GM21786 (cell line): ENCODE data around the gene PLA2G2D.
A peak's percentile ranks its signal among the peaks of the same experiment; 100 is the strongest.
"Not testable (repeated sequence)": the region's sequence is repeated elsewhere in the genome, so short reads cannot be mapped to it uniquely, and the experiment has no call there.

Source experiments
- ATAC-seq: cut with Tn5 transposase; IDR thresholded peaks from one replicate; pipeline ENCODE4 v1.9.1; 2021; ENCODE audit not compliant: unreplicated experiment

PLA2G2D gene

DNA sequence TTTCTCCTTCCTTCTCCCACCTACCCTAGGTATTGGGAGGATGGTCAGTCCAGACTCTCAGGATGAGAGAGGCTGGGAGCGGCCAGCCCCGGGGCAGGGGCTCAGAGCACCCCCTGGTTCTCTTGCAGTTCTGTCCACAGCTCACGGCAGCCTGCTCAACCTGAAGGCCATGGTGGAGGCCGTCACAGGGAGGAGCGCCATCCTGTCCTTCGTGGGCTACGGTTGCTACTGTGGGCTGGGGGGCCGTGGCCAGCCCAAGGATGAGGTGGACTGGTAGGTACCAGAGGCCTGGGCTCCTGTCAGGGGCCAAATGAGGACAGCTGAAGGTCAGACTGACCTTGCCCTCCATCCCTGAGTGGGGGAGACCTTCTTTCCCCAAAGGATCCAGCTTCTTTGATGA lies 24.0 kb upstream of the PLA2G2D start:
- no peak for ATAC-seq

DNA sequence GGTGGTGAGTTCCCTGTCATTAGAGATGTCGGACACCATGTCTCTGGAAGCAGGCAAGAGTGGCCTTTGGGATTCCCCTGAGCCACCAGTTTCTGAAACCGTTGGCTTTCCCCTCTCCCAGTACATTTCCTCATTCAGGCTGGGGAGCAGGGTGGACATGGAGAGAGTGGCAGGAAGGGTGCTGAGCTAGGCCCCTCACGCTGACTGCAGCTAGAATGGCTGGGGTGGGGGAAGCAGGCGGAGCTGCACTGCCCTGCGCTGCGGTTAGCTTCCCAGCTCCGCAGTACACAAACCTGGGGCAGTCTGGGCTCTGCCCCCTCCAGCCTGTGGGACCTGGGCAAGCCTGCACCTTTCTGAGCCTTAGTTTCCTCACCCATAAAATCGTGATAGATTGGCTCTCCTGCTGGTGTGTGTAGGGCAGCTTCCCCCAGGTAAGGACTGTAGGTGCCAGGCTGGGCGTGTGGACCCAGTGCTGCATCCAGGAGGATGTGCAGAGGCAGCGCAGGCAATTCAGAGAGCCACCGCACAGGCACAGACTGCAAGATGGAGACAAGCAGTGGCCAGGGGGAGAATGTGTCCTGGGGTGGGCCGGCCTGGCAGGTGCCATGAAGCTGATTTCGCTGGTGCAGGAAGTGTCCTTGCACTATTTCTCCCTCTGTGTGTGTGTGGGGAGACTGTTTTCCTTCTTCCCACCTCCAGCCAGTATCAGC lies 22.8 kb upstream of the PLA2G2D start:
- ATAC-seq, result no peak

DNA sequence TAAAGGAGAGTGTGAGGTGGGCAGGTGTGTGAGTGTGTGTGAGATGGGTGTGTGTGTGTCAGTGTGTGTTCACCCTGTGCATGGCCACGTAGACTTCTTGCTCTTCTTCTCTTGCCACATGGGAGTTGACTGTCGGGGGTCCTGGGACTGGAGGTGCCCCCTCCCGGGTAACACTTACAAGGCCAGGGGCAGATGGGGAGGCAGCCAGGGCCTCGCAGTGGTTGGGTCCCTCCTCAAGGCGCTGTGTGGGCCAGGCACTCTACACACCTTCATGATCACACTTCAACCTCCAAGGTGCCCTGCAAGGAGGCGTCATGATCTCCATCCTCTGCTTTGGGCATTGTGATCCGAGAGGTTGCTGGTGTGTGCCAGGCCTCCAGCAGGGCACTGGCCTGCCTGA lies 22.1 kb upstream of the PLA2G2D start:
- ATAC-seq, result no peak

DNA sequence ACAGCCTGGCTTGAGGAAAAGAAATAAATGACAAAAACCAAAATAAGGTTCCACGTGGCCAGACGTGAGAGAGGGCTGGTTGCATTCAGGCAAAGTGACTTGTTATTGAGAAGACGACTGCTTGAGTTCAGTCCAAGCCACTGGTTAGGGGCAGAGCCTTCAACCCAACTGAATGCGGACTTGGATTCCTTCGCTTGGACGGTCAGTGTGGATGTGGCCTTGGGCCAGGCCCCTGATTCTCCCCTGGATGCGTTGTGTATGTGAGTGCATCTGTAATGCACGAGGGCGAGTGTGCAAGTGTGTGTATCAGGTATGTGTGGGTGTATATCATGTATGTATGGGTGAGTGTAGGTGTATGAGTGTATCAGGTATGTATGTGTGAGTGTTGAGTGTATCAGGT lies 21.7 kb upstream of the PLA2G2D start:
- no peak for ATAC-seq

DNA sequence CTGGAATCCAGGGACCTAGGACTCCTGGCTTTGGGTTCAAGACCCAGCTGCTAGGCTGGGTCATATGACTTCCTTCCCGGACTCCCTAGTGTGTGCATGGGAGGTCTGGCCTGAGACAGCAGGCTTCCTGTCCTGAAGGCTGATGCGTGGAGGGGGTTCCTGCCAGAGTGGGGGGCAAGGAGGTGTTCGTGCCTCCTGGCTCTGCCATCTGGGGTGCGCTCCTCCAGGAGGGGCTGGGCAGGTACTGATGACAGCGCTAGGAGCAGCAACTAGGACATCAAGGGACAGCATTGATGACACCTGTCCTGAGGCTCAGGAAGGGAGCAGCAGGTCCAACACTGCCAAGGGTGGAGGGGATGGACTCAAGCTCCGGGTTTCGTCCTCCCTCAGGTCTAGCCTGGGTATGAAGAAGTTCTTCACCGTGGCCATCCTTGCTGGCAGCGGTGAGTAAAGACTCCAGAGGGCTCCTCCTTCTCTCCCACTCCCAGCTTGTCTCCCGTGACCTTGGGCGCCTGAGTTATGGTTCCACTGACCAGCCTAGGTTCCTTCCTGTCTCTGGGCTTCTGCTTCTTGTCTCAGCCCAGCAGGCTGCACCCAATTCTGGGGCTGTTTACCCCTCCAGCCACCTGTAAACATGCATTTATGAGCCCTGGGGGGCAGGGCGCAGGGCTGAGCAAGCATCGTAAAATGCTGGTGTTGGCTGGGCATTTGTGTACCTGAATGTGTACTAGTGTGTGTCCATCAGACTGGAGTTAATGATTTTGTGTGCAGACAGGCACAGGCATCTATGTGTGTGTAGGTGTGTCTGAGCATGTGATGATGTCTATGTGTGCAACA lies 20.7 kb upstream of the PLA2G2D start:
- ATAC-seq, result no peak

DNA sequence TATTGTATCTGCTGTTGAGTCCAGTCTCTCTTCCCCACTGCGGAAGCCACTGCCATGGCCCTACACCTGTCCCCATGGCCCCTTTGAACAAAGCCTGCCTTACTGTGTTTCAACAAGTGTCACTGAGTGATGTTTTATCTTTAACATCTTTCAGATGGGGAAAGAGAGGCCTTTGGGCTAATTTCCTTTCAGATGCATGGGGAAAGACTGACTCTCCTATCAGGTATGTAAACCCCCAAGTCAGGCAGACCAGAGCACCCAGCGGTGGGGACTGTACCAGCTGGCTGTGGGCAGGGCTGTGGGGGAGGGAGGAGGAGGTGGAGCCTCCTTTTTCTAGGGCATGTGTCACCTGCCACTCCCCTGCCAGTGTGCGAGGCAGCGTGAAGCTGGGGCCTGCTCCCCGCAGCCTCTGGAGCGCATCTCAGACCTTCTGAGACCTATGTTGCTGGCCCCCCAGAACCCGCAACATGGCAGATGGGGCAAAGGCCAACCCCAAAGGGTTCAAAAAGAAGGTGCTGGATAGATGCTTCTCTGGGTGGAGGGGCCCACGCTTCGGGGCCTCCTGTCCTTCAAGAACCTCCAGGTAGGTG lies 19.7 kb upstream of the PLA2G2D start, which contains the start of gene PLA2G2F:
Gene PLA2G2F (plus strand): TSS at position 363 of the 590 bp plus-strand sequence. CDS start 105 bp downstream, at position 468.
- no peak for ATAC-seq

DNA sequence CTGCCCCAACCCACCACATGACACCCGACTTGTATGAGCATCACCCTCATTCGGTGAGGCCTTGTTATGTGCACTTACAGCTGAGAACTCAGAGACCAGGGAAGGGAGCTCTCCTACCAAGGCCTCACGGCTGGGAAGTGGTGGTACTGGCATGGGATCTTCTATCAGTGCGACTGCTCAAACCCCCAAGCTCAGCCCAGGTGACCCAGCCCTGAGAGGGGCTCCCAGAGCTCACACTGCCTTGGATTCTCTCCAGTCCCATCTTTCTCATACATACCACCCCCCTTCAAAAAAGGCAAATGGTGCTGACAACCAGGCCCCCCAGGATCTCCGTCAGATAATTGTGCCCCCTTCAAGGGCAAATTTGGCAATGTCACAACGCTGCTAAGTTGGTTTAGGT lies 19.0 kb upstream of the PLA2G2D start:
- no peak for ATAC-seq

DNA sequence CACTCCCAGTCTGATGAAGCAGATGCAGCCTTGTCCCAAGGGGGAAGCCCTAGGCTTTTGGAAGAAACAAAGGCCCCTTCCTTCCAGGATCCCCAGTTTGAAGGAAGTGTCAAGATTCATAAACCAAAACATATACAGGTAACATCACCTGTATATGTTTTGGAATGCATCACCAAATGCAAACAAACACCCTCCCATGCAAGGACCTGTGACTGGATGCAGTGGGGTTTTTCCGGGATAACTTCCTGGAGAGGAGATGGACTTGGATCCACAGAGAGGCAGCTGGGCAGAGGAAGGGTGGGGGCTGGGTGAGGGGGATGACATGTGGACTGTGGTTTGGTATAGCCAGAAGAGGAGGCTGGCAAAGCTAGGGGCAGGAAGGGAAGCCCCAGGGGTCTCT lies 18.3 kb upstream of the PLA2G2D start:
- ATAC-seq, result no peak

DNA sequence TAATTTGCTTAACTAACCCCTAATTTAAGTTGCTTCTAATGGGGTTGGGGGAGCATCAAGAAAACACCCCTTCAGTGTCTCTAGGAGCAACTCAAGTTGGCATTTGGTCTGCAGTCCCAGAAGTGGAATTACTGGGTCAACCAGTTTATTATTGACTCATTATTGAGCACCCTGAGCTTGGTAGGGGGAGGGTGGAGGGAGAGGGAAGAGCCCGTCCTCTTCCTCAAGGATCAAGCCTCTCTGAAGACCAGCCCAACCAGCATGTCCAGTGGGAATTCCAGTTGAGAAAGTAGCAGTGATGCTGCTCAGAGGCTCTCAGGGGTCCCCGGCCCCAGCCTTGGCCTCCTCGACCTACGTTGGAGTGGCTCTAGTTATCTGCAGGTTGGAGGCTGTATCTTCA lies 17.7 kb upstream of the PLA2G2D start:
- ATAC-seq, result no peak

DNA sequence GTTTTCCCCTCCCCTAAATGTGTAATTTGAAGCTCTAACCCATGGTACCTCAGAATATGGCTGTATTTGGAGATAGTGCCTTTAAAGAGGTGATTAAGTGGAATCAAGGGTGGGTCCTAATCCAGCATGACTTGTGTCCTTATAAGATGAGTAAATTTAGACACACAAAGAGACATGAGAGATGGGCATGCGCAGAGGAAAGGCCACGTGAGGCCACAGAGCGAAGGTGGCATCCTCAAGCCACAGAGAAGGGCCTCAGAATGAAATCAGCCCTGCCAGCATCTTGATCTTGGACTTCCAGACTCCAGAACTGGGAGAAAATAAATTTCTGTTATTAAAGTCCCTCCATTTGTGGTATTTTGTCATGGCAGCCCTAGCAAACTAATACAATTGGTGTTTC lies 16.9 kb upstream of the PLA2G2D start:
- no peak for ATAC-seq

DNA sequence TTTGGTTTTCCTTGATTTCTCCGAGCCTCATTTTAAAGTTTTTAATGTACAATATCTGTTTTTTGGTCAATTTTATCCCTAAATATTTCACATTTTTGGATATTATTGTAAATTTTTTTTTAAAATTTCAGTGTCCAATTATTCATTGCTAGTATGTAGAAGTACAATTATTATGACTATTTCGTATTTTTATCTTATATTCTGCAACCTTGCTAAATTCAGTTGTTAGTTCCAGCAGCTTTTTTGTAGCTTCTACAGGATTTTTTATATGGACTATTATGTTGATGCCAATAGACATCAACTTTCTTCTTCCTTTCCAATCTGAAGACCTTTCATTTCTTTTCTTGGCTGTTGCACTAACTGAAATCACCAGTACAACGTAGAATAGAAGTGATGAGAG lies 15.7 kb upstream of the PLA2G2D start:
- ATAC-seq, result no peak

DNA sequence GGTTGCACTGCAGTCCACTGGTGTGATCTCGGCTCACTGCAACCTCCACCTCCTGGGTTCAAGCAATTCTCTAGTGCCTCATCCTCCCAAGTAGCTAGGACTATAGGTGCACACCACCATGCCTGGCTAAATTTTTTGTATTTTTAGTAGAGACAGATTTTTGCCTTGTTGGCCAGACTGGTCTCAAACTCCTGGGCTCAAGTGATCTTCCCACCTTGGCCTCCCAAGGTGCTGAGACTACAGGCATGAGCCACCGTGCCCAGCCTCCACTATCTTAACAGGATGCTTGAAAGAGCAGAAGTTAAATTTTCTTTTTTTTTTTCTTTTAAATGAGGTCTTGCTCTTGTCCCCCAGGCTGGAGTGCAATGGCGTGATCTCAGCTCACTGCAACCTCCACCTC lies 11.2 kb upstream of the PLA2G2D start:
- not testable (repeated sequence) for ATAC-seq

DNA sequence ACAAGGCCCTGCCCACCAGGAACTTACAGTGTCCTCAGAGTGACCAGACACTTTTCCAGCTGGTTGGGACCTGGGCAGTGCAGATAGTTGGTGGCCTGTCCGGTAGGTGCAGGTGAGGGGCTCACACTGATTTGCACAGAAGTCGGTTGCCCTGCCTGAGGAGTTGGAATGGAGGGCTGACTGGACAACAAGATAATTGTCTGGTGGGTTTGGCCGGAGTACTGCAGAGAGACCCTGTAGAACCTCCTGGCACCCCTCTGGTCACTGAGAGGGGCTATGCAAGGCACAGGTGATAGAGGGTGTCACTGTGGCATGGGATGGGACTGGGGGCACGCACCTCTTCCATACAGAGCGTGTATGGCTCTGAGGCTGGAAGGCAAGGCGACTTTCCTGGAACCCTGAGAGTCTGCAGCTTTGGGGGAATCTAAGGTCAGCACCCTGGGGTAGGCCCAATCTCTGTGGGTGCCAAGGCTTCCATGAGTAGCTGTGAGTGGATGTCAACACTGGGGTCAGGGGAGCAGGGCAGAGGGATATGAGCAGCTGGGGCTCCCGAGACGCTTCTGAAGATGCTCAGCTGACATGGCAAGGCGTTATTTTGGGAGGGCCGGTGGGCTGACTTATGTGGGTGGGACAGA lies 7.6 kb upstream of the PLA2G2D start:
- ATAC-seq, result no peak

DNA sequence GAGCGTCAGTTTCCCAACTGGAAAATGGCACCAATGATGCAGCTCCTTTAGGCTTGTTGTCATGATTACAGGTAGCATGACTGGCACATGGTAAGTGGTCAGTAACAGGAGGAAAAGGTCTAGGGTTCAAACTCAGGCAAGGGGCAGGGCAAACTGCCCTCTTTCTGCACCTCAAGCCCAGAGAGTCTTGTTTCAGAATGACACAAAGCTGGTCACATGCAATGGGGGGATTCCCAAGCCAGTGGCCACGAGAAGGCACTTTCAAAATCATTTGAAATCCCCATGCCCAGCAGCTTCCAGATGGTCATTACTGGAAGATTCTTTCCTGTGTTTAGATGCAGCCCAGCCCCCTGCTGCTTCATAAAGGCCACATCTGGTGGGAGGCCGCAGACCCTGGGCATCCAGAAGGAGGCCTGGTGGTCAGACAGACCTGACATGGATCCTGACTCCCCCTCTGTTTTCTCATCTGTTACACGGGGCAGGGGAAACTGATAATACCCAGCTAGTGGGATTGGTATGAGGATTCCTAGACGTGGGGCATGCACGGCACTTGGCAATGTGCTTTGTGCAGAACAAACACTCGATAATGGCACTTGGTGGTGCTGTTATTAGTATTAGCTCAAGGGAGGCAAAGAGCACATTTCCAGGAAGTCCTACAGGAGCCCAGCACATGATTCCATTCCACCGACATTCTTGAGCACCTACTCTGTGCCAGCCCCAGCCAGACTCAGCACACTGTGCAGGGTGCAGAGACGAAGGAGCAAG lies 6.9 kb upstream of the PLA2G2D start:
- ATAC-seq, result peak; percentile 67

DNA sequence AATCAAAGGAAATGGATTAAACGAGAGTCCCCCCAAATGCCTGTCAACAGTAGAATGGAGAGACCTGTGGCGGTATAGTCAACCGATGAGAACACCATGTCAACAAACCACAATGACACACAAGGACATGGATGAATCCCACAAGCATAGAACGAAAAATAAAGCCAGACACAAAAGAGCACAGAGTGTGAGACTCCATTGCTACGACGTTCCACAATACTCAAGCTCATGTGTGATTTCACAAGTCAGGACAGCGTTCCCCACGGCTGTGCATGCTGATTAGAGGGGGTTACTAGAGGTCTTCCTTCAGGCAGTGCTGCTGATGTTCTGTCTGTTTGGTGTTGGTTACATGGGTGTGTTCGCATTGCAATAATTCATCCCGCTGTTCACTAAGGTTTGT lies 5.8 kb upstream of the PLA2G2D start:
- ATAC-seq, result no peak

DNA sequence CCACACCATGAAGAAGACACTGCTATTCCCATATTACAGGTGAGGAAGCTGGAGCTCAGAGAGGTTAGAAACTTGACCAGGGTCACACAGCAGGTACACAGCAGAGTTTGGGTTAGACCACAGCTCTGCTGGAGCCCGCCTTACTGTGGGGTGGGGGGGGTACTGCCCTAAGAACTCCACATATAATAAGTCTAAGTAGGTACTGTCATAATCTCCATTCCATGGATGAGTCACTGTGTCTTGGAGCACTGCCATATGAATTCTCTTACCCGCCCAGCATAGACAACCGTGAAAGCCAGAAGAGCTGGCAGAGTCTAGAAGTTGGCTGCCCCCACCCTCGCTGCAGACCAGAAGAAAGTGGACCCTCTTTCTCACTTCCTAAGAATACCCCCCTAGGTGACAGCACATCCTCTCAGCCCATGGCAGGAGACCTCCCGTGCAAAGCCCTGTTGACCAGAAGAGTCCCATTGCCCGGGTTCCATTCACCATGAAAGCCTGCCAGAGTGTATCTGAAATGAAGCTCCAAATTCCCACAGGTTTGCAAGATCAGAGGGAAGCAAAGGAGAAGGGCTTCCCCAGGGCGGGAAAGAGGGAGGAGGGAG lies 5.2 kb upstream of the PLA2G2D start:
- no peak for ATAC-seq

DNA sequence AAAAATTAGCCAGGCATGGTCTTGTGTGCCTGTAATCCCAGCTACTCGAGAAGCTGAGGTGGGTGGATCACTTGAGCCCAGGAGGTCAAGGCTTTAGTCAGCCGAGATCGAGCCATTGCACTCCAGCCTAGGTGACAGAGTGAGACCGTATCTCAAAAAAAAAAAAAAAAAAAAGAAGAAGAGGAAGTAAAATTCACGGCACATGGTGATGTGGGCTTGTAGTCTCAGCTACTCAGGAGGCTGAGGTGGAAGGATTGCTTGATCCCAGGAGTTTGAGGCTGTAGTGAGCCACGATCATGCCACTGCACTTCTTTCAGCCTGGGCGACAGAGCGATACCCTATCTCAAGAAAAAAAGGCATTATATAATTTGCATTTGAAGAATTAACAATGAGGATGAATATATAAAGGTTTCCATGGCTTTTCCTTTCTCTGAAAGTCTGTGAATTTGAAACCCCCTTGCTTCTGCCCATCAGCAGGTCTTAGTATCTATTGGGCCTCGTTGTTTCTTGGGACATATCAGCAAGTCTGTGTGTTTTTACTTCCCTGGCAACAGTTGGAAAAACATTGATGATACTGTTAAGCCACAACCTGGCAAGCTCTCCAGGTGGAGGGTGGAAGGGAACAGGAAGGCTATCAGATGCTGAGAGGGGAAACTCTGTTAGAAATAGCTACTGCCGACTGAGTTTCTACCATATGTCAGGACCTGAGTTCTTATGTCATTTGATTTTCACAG lies 4.6 kb upstream of the PLA2G2D start:
- no peak for ATAC-seq

DNA sequence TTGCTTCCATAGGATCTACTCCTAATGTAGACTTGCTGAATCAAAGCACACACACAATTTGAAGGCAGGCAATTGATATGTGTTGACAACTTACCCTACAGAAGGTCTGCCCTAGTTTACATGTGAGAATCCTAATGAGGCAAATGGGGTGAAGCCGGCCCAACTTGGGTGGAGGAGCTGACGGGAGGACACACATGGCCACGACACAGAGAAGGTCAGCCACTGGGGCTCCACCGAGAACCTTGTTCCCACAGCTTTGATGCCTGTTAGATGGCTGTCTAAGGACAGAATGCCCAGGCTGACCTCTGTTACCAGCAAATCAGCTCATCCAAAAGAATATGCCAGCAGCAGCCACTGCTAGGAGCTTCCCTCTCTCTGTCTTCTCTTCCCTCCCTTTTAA lies 1.5 kb upstream of the PLA2G2D start:
- no peak for ATAC-seq

DNA sequence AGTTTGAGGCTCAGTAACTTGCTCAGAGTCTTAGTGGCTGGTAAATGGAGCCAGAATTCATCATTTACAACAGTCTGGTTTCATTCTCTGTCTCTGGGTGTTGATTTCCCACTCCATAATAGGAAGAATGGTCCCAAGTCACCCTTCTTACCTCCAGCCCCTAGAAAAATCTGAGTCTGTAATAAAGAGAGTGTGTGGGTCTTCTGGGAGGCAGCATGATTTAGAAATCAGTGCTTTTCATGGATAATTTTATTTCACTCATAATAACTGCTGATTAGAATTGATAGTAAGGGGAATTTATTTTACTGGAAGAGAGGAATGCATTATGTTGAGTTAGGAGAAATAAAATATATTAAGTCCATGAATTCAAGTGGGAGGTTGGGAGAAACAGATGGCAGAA lies 2.1 kb downstream of the PLA2G2D start:
- no peak for ATAC-seq

DNA sequence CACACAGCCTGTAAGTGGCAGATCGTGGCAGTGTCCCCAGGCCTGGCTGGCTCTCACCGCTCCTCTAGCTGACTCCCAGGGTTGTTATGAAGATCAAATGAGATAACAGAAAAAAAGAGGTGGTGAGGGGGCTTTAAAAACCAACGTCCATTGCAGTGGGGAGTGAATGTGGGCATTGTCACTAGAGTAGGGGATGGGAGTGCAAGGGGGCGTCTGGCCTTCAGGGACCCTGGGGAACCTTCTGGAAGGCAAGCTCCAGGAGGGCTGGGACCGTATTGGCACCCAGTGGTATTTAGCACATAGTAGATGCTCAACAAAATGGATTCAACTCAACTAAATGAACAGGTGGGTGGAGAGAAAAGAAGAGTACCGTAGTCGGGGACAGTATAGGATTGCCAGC lies 3.4 kb downstream of the PLA2G2D start:
- no peak for ATAC-seq
